Thoracic aorta (tissue), 2 donors: ENCODE results near the gene NOD2. TPM values are rescaled to one million over a fixed set of nuclear protein-coding genes. Genes with fewer than 3 reads are reported as not detected.

Source experiments
- ATAC-seq: fragments of 150-250 bp; one replicate; pipeline ENCODE4 v1.8.0; 2017; ENCODE audit warnings: low read depth; ENCODE audit not compliant: insufficient number of reproducible peaks, low FRiP score
- DNase-seq: peaks from one replicate; pipeline ENCODE4 v3.0.0-alpha.2; 2020; ENCODE audit warnings: low spot score
- H3K27ac ChIP-seq, 2 donors: fragments of 200-600 bp; sonication (generic); 1 replicate in 1 of 2; 2 replicates in 1 of 2; pipeline ENCODE4 v1.5.1; 2016; ENCODE audit warnings: mild to moderate bottlenecking in 2 of 2, moderate library complexity in 2 of 2
- H3K27me3 ChIP-seq: fragments of 200-600 bp; sonication (generic); replicated peaks from 2 replicates; pipeline ENCODE4 v1.6.0; 2016; ENCODE audit warnings: mild to moderate bottlenecking; ENCODE audit not compliant: insufficient read depth
- H3K36me3 ChIP-seq: fragments of 200-600 bp; sonication (generic); one replicate; pipeline ENCODE4 v1.5.1; 2016
- H3K4me1 ChIP-seq, 2 donors: fragments of 200-600 bp; sonication (generic); 1 replicate in 1 of 2; 2 replicates in 1 of 2; pipeline versions ENCODE4 v1.5.1 to v1.6.0; 2016; ENCODE audit warnings: low read depth in 2 of 2, mild to moderate bottlenecking in 1 of 2; ENCODE audit not compliant: control insufficient read depth in 1 of 2
- H3K4me3 ChIP-seq: fragments of 200-600 bp; sonication (generic); 2 replicates; pipeline ENCODE4 v1.5.1; 2016; ENCODE audit warnings: mild to moderate bottlenecking
- H3K9me3 ChIP-seq: fragments of 200-600 bp; sonication (generic); 2 replicates; pipeline ENCODE4 v1.5.1; 2016
- total RNA-seq, 2 donors: library from RNA; depleted of rRNA; stranded (reverse); fragments of >200 nt; gene quantifications; one replicate each; pipeline versions ENCODE4 v1.1.0 to v1.2.3, GENCODE V29; 2016
- TF ChIP-seq, protein P1 (sequence below): fragments of 200-600 bp; sonication (generic); IDR thresholded peaks from one replicate; pipeline ENCODE4 v1.5.1; 2019; ENCODE audit warnings: antibody characterized with exemption

The NOD2 gene
- total RNA-seq, 2 donors from 2014 or later = 7.4 to 10.9 TPM

DNA sequence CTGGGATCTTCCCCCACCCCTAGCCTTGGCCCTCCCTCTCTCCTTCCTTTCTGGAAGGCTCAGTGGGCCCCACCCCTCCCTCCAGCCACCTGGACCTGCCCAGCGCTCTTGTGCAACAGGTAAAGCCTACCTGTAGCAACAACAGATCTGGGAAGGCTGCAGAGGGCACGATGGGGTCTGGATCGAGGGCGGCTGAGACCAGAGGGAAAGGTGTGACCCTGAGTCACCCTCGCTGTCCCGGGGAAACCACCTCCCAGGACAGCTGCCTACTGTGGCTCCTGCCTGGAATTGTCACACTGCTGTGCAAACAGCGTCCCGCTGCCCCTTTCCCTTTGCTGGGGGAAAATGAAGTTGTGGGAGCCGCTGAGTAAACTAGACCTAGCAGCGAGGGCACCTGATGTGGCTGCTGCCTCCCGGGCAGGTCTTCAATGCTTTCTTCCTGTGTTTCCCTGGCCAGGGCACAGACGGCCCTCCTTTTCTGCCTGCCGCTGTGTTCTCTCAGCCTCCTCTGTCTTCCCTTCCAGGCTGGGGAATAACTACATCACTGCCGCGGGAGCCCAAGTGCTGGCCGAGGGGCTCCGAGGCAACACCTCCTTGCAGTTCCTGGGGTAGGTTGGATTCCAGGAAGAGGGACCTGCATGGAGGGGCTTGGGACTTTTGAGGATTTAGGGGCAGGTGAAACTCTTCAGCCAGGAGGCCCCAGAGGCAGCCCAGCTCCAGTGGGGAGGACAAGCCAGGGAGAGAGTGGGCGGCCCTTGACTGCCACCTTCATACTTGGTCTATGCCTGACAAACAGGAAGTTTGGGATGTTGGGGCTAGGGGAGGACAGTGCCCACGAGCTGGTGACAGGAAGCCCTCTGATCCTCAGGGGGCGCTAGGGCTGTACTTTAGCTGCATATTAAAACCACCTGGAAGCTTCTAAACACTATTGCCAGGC lies 26.3 kb downstream of the NOD2 start:
- Histone ChIP-seq H3K4me3 (no peak overlapping the region), H3K36me3 (peaks cover 5% of the 10 kb centered on the region)

DNA sequence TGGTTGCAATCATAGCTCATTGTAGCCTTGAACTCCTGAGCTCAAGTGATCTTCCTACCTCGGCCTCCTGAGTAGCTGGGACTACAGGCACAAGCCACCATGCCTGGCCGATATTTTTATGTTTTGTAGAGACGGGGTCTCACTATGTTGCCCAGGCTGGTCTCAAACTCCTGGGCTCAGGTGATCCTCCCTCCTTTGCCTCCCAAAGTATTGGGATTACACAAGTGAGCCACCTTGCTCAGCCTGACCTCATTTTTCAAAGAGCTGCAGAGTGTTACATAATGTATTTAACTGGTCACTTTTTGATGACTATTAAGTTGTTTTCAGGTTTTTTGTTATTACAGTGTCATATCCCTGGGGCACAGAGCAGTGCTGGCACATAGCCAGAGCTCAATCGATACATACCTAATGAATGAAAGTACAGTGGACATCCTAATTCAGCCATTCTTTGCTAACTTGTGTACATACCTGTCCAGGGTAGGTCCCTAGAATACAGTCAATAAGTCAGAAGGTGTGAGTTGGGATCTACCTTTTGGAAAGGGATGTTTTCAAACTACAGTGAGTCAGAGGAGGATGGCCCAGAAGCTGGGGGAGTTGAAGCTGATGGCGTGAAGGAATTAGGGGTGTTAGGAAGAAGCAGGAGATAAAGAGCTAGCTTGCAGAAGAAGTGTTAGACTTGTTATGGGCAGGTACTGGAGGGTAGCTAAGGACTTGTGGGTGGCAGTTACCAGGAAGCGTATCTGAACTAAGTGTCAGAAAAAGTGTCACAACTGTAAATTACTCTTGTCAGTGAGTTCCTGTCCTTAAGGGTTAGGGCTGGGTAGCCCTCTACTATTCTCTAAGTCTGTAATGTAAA lies 28.4 kb downstream of the NOD2 start:
- no peak overlapping the region for H3K27ac ChIP-seq
- no peaks in the 10 kb centered on the region for H3K9me3 ChIP-seq
- H3K27me3 ChIP-seq = no peaks in the 10 kb centered on the region
- ATAC-seq (no peak), DNase-seq (no peak)
- no peak overlapping the region for H3K4me3 ChIP-seq
- no peaks in the 10 kb centered on the region for H3K4me1 ChIP-seq
- peaks cover 5% of the 10 kb centered on the region for H3K36me3 ChIP-seq
- TF ChIP-seq, protein P1, sequence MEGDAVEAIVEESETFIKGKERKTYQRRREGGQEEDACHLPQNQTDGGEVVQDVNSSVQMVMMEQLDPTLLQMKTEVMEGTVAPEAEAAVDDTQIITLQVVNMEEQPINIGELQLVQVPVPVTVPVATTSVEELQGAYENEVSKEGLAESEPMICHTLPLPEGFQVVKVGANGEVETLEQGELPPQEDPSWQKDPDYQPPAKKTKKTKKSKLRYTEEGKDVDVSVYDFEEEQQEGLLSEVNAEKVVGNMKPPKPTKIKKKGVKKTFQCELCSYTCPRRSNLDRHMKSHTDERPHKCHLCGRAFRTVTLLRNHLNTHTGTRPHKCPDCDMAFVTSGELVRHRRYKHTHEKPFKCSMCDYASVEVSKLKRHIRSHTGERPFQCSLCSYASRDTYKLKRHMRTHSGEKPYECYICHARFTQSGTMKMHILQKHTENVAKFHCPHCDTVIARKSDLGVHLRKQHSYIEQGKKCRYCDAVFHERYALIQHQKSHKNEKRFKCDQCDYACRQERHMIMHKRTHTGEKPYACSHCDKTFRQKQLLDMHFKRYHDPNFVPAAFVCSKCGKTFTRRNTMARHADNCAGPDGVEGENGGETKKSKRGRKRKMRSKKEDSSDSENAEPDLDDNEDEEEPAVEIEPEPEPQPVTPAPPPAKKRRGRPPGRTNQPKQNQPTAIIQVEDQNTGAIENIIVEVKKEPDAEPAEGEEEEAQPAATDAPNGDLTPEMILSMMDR = no peak

More for the DNA sequence above, 26.3 kb downstream of the NOD2 start:
- no peaks in the 10 kb centered on the region for H3K9me3 ChIP-seq
- no peak overlapping the region for H3K27ac ChIP-seq
- H3K27me3 ChIP-seq = no peaks in the 10 kb centered on the region
- no peak for ATAC-seq
- H3K4me1 ChIP-seq = no peaks in the 10 kb centered on the region
- no peak for DNase-seq
- TF ChIP-seq, protein P1 = no peak

DNA sequence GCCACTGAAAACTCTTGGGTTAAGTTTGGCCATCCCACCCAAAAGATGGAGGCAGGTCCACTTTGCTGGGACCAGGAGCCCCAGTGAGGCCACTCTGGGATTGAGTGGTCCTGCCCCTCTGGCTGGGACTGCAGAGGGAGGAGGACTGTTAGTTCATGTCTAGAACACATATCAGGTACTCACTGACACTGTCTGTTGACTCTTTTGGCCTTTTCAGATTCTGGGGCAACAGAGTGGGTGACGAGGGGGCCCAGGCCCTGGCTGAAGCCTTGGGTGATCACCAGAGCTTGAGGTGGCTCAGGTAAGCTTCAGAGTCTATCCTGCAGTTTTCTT lies 29.0 kb downstream of the NOD2 start:
- Histone ChIP-seq H3K9me3 (no peaks in the 10 kb centered on the region), H3K4me3 (no peak overlapping the region), H3K27me3 (no peaks in the 10 kb centered on the region), H3K36me3 (peaks cover 5% of the 10 kb centered on the region), H3K4me1 (no peaks in the 10 kb centered on the region), H3K27ac (no peak overlapping the region)
- DNase-seq (no peak), ATAC-seq (no peak)
- TF ChIP-seq, protein P1 = no peak

DNA sequence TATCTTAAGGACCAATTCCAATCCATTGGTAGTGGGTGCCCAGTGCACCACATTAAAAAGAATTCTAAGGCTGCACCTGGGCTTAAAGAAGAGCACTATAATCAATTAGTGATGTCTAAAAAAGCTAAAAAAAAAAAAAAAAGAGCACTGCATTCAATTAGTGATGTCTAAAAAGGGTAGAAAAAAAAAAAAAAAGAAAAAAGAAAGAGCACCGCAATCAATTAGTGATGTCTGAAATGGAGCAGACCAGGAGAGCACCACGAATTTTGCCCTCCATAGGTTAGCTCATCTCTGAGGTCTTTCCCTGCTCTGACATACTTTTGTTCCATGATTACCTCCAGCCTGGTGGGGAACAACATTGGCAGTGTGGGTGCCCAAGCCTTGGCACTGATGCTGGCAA lies 29.6 kb downstream of the NOD2 start:
- ATAC-seq = no peak
- no peak for DNase-seq
- H3K36me3 ChIP-seq = peaks cover 5% of the 10 kb centered on the region
- TF ChIP-seq, protein P1 = no peak
- H3K27me3 ChIP-seq = no peaks in the 10 kb centered on the region
- no peaks in the 10 kb centered on the region for H3K9me3 ChIP-seq
- no peak overlapping the region for H3K27ac ChIP-seq
- H3K4me1 ChIP-seq = no peaks in the 10 kb centered on the region
- no peak overlapping the region for H3K4me3 ChIP-seq

DNA sequence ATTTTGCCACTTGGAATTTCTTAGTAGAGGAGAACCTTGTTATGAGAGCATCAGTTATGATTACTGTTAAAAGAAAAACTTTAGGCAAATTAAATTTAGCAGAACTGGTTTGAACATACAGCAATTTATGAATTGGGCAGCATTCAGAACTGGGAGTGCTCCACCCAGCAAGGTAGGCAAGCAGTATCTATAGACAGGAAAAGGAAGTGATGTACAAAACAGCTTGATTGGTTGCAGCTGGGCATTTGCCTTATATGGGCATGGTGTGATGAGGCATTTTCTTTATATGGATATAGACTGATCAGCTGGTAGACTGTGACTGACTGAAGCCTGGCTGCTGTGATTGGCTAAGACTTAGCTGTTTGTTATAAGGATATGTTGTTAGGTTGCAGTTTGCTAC lies 30.9 kb downstream of the NOD2 start:
- TF ChIP-seq, protein P1 = no peak

More for the DNA sequence above, 30.9 kb downstream of the NOD2 start:
- H3K36me3 ChIP-seq = peaks cover 5% of the 10 kb centered on the region
- H3K27me3 ChIP-seq = no peaks in the 10 kb centered on the region
- no peak for DNase-seq
- H3K9me3 ChIP-seq = no peaks in the 10 kb centered on the region
- no peaks in the 10 kb centered on the region for H3K4me1 ChIP-seq
- H3K4me3 ChIP-seq = no peak overlapping the region
- ATAC-seq = no peak
- H3K27ac ChIP-seq = no peak overlapping the region
